ENCODE results near the gene NFATC2IP.

DNA sequence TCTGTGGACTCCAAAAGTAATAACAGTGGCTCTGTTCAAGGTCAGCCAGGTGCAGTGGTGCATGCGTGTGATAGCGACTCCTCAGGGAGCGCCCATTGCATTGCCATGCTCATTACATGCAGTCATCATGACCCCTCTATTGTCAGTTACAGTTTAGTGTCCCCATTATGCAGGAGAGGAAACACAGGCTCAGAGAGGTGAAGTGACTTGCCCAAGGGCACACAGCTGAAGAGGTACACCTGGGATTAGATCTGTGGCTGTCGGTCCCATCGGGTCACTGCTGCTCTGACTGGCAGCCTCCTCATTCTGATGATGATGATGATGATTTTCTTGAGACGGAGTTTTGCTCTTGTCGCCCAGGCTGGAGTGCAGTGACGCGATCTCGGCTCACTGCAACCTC is 41.8 kb downstream of the NFATC2IP start:
- TF ChIP-seq EZH2phosphoT487 (IDR thresholded peaks at IDR 0.05; ENCODE audit: low read length) (no peak), CTCF (IDR thresholded peaks at IDR 0.05; ENCODE audit: low read length) (no peak), EZH2 (optimal IDR thresholded peaks at IDR 0.05; ENCODE audit: low read depth, low read length) (no peak)

All from MM.1S (cell line).